Activated CD4-positive, alpha-beta T cell treated with anti-CD3 and anti-CD28 coated beads, Interleukin-2, amount 50 U/mL, for 4 hours (primary cell): Measurements from ENCODE around the gene NMNAT2.

Source experiments
- DNase-seq, 2 experiments: peaks; one replicate each; pipeline ENCODE4 v3.0.0-alpha.2; 2020

The NMNAT2 gene

DNA sequence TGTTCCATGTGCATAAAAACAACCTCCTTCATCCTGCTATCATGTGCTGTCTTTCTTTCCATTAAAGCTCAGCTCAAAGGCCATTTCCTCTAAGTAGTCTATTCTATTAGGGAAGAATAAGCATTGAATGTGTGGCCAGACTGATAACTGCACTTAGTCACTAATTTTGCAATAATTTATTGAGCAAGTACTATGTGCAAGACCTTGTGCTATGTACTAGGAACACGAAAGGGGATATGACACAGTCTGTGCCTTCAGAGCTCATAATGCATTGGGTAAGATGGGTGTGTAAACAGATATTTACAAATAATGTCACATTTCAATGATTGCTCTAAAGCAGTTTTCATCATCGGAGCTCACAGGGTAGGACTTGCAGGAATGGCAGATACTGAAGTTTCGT is 54.2 kb downstream of the NMNAT2 start:
- no peak for DNase-seq

DNA sequence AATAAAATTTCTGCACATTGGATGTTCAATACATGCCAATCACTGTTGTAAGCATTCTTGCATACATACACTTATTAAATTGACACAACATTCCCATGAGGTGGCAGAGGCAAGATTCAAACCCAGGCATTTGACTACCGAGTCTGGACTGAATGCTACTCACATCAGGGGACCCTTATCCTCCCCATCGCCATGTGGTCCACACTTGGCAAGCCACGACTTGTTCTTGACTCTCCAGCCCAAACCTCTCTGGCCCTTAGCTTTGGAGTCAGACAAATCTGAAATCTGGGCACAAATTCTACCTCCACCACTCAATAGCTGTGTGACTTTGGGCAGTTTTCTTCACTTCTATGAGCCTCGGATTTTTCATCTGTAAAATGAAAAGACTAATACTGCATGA is 57.1 kb downstream of the NMNAT2 start:
- DNase-seq, result no peak

DNA sequence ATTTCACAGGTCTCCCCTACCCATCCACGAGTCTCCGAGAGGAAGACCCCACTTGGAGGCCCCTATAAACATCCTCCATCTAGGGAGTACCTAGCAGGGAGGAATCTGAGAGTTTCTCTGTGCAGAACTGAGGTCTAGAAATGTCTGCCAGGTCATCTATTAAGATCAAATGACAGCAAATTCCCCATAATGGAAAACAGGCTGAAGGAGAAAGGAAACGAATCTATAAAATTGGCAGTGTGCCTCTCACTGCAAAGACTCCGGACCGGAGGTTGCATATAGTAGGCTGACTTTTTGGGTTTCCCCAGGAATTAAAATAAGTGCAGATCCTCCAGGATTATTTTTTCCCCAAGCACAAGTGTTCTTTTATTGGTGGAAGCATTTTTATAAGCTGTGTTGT is 57.7 kb downstream of the NMNAT2 start:
- DNase-seq, result no peak

DNA sequence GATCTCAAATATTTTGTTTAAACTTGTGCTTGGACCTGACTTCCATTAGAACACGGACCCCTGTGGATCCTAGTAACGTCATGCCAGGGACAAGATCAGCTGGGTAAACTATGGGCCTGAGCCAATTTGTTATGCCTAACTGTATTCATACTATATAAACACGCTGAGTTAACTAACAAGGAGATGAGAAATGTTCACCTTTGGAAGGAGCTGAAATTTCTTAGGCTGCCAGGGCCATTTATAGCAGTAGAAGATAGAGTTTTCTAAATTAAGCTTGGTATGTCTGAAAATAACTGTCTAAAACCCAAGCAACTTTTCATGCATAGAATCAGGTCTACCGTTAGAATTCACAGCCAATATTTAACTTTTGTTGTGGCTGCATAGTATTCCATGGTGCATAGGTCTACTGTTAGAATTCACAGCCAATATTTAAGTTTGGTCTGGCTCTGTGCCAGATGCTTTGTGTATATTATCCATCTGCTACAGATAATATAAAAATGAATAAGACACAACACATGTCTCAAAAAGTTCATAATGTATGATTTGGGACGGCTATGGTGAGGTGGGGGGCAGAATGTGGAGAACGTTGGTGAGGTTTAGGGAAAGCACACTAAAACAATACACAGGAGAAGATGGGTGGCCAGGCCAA is 61.5 kb downstream of the NMNAT2 start:
- no peak for DNase-seq

DNA sequence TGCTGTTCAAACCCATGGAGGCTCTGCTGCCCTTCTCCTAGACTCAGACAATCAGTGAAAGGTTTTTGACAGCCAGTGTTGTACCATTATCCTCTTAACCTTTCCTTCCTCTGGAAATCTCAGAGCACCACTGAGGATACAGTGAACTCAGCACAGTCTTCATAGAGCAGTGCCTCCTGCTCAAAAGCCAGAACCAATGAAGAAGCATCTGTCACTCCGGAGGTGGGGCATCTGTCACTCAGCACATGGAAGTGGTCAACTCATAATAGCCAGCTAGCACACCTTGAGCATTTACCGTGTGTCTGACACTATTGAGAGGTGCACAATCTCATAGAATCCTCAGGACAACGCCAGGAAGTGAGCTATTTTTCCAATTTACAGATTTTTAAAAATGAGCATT is 62.4 kb downstream of the NMNAT2 start:
- DNase-seq, result no peak

DNA sequence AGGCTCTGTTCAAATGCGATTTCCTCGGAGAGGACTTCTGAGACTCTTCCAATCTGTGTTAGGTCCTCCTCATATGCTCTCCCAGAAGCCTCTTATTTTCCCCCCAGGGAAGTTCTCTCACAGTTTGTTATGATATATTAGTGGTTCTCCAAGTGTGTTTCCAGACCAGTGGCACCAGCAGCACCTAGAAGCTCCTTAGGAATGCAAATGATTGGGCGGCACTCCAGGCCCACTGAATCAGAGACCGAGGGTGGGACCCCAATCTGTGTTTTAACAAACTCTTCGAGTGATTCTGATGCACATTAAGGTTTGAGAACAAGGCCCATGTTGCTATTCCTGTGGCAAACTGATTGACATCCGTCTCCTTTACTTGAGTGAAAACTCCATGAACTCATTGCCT is 63.0 kb downstream of the NMNAT2 start:
- DNase-seq, result no peak

DNA sequence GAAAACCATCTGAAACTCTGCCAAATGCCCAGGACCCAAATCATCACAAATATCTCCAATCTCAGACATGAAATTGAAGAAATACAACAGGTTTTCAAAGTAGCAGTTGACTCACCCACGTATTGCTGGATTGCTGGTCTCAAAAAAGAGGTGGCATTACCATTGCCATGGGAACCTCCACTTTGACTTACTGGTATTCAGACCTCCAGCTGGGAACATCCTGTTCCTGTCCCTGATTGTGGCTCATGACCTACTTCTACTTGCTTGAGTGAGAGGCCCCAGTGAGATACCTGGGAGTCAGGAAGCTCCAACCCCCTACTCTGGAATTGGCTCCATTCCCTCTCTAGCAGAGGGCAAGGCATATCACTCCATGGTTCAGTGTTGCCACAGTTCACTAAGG is 64.6 kb downstream of the NMNAT2 start:
- DNase-seq, result no peak

DNA sequence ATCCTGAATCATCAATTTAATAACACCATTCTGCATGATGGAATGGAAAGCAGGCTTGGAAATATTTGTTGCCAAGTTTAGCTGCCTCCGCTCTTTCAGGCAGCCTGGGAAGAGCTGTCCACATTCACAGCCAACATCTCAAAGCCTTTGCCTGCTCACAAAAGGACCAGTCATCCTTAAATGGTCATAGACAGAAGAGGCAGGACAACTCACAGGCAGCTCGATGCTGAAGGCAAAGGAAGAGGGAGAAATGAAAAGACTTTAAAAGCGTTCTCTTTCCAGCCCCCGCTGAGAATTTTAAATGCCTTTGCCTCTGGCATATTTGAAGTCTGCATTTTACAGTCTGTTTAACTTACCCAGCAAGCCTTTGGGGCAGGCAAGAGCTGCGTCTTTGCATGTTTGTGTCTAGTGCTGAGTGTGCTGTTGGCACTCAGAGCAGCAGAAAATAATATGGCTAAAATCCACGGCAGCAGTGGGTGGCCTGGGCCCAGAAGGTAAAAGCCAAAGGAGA is 68.9 kb downstream of the NMNAT2 start:
- DNase-seq, result no peak

DNA sequence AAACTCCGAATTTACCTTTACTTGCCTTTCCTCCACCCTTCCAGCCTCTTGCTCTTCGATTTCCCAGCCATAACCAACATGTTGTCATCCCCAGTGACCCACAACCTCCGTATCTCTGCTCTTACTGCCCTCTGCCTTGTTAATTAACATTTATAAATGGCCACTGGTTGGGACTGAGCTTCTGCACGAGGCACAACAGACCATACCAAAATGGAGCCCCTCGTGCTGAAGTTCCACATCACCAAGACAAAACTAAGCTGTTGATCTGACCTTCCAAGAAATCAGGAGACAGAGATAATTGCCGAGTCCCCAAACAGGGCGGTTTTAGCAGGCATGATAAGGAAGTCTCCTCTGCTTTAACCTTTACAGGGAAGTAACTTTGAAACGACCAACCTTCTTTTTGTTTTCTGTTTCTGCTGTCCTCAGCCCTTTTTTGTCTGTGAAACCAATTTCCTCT is 71.9 kb downstream of the NMNAT2 start:
- DNase-seq, result no peak

DNA sequence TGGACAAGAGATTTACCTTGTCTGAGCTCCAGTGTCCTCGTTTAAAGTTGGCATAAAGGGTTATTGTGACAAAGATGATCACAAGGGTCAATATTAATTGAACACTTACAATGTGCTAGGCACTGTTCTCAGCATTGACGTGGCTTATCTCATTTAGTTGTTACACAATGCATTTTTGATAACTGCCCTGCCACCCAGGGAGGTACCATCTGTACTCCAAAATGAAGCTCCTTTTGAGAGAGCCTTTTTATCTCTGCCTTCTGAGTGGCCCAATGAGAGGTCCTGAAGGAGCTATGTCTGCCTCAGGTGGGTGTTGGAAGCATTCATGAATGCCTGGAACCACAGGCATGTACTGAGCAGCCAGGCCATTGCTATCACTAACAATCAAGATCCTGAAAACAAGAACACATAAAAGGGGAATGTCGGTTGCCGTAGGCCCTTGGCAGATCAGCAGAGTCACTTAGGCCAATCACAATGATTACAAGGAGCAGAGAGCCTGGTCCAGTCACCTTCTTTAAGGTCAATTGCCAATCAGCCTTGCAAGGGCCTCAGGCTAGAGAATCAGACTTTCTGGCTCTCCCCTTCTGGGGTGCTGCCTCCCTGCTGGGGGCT is 78.5 kb downstream of the NMNAT2 start:
- DNase-seq, result no peak

DNA sequence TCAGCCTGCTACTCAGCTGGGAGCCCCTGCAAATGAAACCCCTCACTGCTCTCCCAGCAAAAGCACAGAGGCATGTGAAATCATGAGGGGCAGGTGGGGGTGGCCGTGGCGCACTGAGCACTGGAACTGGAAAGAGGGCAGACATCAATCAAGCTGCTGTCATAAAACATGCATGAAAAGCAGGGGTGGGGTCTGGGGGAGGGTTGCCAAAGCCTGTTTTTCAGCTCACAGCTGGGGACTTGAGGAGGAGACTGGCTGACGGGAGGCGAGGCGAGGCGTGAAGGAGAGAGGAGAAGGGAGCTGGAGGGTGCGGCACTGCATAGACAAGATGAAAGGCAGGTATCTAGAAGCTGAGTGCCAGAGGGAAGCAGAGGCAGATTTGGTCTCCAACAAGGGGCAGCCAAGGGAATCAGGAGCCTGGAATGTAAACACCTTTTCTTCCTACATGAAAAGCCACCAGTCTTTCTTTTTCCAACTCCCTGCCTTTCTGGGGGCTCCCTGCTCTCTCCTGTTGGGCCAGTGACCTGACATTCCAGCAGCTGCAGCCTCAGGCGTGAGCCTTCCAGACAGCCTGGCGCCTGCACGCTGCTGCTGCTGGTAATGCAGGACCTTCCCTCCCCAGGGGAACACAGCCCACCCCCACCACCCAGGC is 87.0 kb downstream of the NMNAT2 start:
- no peak for DNase-seq

DNA sequence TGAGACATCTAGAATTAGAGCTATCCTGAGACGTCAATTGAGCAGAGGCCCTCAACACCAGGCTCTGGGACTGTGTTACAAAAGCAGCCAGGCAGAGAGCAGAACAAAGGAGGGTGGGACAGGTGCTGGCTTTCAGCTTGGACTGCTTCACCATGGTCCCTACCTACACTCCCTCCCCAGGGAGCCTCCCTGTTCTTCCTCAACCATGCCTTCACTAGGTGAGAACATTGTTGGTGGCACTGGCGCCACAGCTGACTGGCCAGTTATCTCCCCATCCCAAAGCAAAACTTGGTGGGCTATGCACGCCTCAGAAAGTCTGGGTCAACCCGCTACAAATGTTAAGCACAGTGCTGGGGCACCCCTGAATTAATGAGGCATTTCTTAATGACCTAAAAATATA is 87.8 kb downstream of the NMNAT2 start:
- DNase-seq, result no peak

DNA sequence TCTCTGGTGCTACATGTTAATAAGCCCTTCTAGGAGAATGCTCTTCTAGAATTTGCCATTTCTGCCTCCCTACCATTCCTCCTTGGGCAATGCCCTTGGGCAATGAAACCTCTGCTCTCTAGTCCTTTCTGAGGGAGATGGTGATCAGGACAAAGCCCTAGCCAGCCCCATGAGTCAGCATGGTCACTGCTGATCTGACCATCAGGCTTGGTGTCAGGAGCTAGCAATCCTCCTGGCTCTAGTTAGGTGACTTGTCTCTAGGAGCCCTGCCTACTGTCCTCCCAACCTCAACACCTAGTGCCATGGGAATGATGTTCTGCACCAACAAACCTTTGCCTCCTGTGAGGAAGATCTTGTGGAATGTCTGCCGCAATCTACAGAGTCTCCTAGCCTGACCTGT is 89.8 kb downstream of the NMNAT2 start:
- DNase-seq, result no peak

DNA sequence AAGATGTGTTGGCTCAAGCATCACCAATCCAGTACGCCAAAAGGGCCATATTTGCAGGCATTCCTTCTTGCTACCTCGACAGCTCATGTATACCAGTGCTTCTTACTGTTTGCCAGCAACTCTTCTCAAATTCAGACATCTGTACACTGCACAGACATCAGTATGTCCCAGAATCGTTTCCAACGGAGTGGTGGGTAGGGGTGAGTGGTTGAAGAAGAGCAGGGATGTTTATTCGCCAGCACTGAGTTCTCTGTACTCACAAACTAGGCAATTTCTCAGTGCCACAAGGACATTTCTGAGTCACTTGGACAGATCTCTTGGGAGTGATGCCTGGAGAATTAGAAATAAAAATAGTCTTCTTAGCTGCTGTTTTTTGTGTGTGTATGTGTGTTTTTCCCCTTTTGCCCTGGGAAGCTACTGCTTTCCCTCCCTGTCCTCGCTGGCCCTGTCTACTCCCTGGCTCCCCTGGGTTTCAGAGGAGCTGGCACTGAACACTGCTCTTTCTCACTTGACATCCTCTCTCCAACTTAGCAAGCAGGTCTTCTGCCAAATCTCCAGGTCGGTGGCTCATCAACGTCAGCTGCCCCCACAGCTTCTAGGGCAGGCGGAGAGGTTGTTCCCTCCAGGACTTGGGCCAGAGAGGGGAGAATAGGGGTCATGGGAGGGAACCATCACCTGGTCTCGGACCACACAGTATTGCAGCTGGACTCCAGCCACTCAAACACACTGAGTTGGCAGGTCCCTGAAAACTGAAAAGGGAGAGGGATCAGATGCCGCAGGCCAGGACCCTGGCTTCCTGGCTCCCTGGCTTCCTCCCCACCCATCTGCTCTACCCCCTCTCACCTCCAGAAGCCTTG is 90.5 kb downstream of the NMNAT2 start:
- no peak for DNase-seq

DNA sequence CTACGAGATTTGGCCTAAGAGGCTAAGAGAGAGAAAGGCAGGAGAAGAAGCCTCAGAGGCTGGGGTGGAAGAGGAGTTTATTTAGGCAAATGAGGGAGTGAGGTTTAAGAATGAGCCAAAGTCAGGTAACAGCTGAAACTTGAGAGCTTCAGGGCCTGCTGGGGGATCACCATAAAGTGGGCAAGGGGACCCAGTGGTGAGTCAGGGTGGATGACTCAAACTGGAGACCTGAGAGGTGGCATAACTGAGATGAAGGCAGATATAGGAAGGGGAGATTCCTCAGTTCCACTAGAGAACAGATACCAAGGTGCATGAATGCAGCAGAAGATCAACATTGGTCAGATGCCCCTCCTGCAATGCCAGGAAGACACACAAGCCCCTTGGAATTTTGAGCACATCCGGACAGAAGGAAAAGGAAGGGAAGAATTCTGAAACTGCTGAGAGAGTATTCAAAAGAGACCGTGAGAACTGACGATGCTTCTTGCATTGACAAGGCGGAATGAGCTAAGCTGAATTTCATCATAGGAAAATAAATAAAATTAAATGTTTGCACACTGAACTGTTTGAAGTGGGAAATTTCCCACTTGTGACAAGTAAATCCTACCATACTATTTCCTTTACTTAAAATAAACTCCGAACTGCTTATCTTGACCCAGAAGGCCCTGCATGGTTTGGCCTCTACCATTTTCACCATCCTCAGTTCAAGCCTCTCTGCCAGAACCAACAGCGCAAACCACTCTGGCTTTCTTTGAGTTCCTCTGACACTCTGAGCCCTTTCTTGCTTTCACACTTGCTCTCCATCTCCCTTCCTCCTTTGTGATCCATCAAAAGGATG is 94.1 kb downstream of the NMNAT2 start:
- no peak for DNase-seq

DNA sequence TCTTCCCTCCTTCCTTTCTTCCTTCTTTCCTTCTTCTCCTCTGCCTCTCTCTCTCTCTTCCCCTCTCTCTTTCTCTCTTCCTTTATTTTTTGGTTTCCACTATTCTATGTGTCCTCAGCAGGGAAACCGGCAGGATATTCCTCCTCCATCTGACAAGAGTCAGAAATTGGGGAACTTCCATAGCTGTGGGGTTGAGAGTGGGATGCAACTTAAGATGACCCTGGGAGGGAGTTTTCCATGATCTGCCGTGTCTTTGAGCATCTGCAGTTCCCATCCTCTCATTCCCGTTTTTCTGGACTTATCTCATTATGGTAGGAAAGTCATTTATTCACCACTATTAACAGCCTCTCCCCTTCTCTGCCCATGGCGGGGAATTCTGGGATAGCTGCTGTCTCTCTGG is 98.6 kb downstream of the NMNAT2 start:
- no peak for DNase-seq

DNA sequence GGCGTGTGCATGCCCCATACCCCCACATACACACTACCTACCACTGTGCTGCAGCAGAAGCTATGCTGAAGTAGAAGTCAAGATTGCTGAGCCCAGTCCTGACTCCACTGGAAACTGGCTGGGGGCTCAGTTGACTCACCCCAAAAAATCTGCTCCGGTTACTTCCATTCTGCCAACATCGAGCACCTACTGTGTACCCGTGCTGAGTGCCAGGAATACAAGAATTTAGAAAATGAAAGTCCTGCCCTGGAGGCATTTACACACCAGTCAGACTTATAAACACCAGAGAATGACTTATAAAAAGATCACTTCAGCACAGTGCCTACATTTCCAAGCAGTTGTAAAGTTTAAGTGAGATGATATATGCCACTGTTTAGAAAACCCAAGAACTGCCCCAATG is 99.1 kb downstream of the NMNAT2 start:
- no peak for DNase-seq

DNA sequence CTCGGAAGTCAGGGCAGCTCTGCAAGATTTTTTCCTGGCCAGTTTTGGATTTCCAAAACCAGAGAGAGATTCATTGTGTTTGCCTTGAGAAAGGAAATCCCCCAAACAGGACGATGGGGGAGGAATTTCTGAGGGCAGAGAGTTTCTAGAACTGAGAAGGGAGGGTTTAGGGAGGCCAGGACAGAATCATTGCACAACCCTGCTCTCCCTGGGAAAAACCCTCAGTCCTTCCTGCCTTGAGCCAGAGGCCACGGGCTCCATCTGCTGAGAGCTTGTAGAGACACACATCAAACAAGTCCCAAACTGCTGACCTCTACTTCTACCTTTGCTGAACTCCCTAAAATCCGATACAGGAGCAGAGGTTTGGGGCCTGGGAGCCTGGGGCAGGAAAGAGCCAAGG is 99.7 kb downstream of the NMNAT2 start:
- DNase-seq, result no peak

DNA sequence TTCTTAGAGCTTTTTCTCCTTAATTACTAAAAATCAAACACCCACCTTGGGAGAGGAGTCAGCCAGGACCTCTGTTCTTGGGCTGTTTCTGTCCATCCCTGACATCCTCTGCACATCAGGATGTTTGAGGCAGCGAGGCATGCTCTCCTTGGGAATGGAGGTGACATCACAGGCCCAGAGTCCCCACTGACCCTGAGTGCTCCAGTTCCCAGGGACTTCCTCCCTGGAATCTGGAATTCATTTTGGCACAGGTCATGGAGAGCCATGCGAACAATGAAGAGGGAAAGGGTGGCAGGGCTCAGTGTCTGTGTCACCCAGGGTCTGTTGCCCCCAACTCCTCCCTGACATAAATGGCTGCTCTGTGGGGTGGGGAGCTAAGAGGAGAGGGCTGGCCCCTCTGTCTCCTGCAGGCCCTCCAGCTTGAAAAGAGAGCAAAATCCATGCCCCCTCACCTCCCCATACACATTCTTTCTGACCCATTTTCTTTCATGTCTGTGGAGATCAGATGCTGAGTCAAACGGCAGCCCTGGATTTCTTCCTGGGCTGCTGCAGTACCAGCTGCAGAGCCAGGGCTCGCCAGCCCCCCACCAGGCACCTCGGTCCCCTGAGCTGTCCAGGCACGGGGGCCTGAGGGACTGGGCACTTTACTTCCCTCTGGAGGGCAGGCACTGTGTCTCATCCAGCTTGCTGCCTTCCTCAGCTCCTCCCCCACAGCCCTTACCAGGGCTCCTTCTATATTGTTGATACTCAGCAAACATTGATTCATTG is 102.0 kb downstream of the NMNAT2 start:
- DNase-seq, result no peak

DNA sequence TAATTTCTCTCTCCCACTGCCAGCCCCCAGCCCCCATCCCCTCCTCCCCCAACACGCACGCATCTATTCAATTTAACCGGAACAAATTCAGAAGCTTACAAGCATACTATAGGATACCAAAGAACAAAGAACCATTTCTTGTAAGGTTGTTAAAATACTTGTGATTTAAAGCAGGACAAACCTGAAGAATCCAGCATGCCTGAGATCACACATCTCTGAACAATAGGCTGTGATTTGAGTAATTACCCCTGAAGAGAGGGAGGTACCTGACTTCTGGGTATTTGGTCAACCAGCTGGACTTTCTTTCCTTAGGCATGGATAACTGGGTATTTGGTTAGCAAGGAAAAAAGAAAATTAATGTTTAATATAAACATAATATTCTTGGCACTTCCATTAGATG is 105.1 kb downstream of the NMNAT2 start:
- no peak for DNase-seq

DNA sequence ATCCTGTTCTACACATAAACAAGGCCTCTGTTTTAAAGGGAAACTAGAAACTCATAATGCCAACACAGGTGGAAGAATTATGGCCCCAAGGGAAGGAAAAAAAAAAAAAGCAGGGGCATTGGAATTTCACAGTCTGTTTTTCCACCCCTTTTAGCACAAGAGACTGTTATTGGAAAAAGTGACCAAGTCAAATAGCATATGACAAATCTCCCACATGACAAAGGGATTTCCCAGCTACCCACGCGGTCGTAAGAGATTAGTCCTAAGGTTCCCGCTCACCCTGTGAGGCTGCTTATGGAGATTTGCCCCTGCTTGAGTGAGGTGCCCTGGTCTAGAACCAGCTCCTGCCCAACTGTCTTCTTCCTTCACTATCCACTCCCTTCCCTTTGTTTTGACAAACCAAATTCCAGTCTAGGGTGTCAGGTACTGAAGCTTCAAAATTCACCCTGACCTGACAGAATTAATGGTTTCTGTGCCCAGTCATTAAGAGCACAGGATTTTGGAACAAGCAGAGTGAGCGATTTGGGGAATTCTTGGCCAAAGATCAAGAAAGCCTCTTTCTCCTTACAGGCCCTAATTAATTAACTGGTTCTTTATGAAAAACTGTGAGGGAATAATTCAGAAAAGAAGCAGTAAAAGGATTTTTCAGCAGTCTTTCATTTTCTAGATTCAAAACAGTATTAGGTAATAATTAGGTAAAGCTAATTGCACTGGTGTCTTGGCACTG is 107.3 kb downstream of the NMNAT2 start:
- DNase-seq, result no peak
